Activated T-helper 1 cell treated with anti-CD3 and anti-CD28 coated beads, Interleukin-12 subunit alpha, Interleukin-12 subunit beta, Interleukin-2, Interleukin-4 antibody, amounts not matched to agents 30 ng/mL and 10 ng/mL and 1 ng/mL, durations not matched to agents 14 hours and 24 hours and 36 hours (primary cell): ENCODE measurements around the gene C5AR2. TPM values are rescaled to one million over a fixed set of nuclear protein-coding genes. Genes with fewer than 3 reads are reported as not detected.
"Not testable (repeated sequence)": the region's sequence is repeated elsewhere in the genome, so short reads cannot be mapped to it uniquely, and the experiment has no call there.

ENCODE experiments used
- DNase-seq: peaks from one replicate; pipeline ENCODE4 v3.0.0; 2021; ENCODE audit warnings: low spot score
- H3K27ac Mint-ChIP-seq: one replicate; pipeline ENCODE4 v1.8.0; 2021; ENCODE audit warnings: mild to moderate bottlenecking, mixed read lengths
- H3K27me3 Mint-ChIP-seq: one replicate; pipeline ENCODE4 v1.8.0; 2022; ENCODE audit warnings: mild to moderate bottlenecking, moderate library complexity, mixed read lengths; ENCODE audit not compliant: insufficient read depth
- H3K36me3 Mint-ChIP-seq: one replicate; pipeline ENCODE4 v1.8.0; 2021; ENCODE audit warnings: low read depth, mixed read lengths
- H3K4me1 Mint-ChIP-seq: one replicate; pipeline ENCODE4 v1.8.0; 2021; ENCODE audit warnings: low read depth, mixed read lengths
- H3K4me3 Mint-ChIP-seq: one replicate; pipeline ENCODE4 v1.8.0; 2021; ENCODE audit warnings: mild to moderate bottlenecking, moderate library complexity, mixed read lengths
- H3K9me3 Mint-ChIP-seq: one replicate; pipeline ENCODE4 v1.8.0; 2021; ENCODE audit warnings: mixed read lengths
- intact Hi-C: fragments of 100-400 bp; cut with micrococcal nuclease; formaldehyde crosslinking; loops from one replicate; pipeline ENCODE4 v1.15.1; 2024
- total RNA-seq: library from RNA; stranded (reverse); gene quantifications from 2 replicates; pipeline ENCODE4 v1.2.3, GENCODE V29; 2022

Gene C5AR2
- total RNA-seq, 1 donor from 2014 or later = not detected

DNA sequence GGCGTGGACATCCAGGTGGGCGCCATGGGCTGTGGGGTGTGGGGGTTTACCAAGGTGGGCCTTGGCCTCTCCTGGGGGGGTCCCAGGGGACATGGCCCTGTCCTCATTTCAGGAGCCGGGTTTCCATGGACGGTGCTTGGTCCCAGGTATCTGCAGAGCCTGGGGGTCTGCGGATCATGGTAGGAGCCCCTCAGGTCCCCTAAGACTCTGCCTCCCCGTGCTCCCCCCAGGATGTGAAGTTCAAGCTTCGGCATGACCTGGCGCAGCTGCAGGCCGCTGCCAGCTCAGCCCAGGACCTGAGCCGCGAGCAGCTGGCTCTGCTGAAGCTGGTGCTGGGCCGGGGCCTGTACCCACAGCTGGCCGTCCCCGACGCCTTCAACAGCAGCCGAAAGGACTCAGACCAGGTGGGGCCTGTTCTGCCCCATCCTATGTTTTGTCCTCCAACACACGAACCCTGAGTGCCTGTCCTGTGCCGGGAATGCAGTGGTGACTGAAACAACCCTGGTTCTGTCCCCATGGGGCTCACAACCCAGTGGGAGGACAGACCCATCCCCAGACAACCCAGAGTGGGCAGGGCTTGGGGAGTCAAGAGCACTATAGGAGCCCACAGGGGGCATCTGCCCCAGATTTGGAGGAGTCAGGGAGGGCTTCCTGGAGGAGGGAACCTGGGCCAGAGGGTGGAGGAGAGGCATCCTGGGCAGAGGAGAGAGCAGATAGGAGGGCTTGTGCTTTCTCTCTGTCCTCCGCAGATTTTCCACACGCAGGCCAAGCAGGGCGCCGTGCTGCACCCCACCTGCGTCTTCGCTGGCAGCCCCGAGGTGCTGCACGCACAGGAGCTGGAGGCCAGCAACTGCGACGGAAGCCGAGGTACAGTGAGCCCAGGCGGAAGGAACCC is 44.0 kb downstream of the C5AR2 start:
- intact Hi-C loops = no loop called here
- no peak overlapping the region for H3K27ac Mint-ChIP-seq
- H3K4me3 Mint-ChIP-seq = no peak overlapping the region
- peaks cover 16% of the 10 kb centered on the region for H3K36me3 Mint-ChIP-seq
- H3K9me3 Mint-ChIP-seq = no peaks in the 10 kb centered on the region
- no peak for DNase-seq
- no peaks in the 10 kb centered on the region for H3K4me1 Mint-ChIP-seq
- H3K27me3 Mint-ChIP-seq = no peaks in the 10 kb centered on the region

DNA sequence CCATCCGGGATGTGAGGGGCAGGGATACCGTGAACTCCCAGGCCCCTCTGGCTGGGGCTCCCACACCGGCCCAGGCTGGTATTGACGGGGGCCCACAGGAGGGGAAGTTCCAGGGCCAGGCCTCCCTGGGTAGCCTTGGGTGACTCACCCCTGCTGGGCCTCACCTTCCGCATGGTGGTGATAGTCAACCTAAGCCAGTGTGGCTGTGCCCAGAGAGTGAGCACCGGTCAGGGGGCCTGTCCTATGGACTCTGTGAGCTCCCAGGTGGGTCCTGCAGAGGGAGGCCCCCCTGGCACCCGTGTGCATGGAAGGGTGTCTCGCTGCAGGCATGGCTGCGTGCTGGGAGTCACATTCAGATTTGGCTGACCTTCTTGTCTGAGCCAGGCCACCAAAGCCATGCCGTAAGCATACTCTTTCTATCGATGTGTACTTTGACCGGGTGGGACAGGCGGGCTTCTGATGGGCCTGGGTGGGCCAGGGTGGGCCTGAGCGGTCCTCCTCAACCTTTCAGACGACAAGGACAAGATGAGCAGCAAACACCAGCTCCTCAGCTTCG is 44.7 kb downstream of the C5AR2 start:
- Mint-ChIP-seq H3K27ac (no peak overlapping the region), H3K27me3 (no peaks in the 10 kb centered on the region), H3K4me3 (no peak overlapping the region), H3K9me3 (no peaks in the 10 kb centered on the region), H3K36me3 (peaks cover 20% of the 10 kb centered on the region), H3K4me1 (peaks cover 5% of the 10 kb centered on the region)
- intact Hi-C loops = no loop called here
- DNase-seq = no peak

DNA sequence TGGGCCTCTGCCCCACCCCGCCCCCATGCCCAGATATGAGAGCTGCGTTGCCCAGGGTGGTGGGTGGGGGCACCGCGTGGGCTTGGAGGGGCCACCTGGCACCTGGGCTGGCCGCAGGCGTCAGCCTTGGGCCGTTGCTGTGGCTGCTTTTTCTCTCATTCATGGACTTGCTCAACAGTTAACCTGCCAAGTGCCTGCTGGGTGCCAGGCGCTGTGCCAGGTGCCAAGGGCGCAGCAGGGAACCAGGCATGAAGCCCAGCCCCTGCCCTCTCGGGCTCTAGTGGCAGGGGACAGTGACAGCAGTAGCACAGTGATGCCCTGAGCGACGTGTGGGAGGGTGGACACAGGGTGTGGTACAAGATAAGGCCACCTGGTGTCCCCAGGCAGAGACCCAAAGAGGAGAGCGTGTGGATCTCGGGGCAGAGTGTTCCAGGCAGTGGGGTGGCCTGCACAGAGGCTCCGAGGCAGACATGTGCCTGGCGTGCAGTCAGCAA is 45.3 kb downstream of the C5AR2 start:
- intact Hi-C loops = no loop called here
- H3K27me3 Mint-ChIP-seq = no peaks in the 10 kb centered on the region
- H3K4me1 Mint-ChIP-seq = peaks cover 10% of the 10 kb centered on the region
- H3K4me3 Mint-ChIP-seq = no peak overlapping the region
- H3K36me3 Mint-ChIP-seq = peaks cover 21% of the 10 kb centered on the region
- H3K9me3 Mint-ChIP-seq = no peaks in the 10 kb centered on the region
- no peak for DNase-seq
- no peak overlapping the region for H3K27ac Mint-ChIP-seq

DNA sequence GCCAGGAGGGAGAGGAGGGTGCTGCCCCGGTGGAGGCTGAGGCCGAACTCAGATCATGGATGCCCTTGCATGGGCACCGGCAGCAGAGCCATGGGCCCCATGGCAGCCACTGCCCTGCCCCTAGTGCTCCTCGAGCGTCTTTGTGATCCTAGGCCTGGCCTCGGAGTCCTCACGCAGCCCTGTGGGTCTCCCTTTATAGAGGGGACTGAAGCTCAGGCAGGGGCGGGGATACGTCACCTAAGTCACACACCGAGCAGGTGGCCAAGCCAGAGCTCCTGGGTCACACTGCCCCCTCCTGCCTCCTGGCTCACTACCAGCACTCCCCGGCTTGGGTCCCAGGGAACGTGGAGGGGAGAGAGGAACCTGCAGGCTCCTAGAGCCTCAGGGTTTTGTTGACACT is 45.8 kb downstream of the C5AR2 start:
- Mint-ChIP-seq H3K27me3 (no peaks in the 10 kb centered on the region), H3K9me3 (no peaks in the 10 kb centered on the region), H3K4me3 (no peak overlapping the region), H3K4me1 (peaks cover 10% of the 10 kb centered on the region), H3K36me3 (peaks cover 24% of the 10 kb centered on the region), H3K27ac (no peak overlapping the region)
- DNase-seq = no peak
- intact Hi-C loops = no loop called here

DNA sequence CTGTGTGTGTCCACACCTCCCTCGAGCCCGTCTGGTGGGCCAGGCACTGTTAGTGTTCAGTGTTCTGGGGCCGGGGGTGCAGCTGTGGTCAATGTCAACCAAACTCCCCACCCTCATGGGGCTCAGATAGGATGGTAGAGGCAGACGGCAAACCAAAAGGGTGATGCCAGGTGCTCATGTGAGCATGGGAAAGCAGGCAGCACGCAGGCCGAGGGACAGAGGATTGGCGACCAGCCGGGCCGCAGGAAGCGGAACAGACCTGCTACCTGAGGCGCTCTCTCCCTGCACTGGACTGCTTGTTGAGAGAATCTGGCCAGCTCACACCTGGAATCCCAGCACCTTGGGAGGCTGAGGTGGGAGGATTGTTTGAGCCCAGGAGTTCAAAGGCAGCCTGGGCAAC is 46.3 kb downstream of the C5AR2 start:
- DNase-seq = no peak
- no peaks in the 10 kb centered on the region for H3K9me3 Mint-ChIP-seq
- no peak overlapping the region for H3K27ac Mint-ChIP-seq
- H3K4me3 Mint-ChIP-seq = no peak overlapping the region
- H3K4me1 Mint-ChIP-seq = peaks cover 13% of the 10 kb centered on the region
- peaks cover 24% of the 10 kb centered on the region for H3K36me3 Mint-ChIP-seq
- H3K27me3 Mint-ChIP-seq = no peaks in the 10 kb centered on the region
- intact Hi-C loops = no loop called here

DNA sequence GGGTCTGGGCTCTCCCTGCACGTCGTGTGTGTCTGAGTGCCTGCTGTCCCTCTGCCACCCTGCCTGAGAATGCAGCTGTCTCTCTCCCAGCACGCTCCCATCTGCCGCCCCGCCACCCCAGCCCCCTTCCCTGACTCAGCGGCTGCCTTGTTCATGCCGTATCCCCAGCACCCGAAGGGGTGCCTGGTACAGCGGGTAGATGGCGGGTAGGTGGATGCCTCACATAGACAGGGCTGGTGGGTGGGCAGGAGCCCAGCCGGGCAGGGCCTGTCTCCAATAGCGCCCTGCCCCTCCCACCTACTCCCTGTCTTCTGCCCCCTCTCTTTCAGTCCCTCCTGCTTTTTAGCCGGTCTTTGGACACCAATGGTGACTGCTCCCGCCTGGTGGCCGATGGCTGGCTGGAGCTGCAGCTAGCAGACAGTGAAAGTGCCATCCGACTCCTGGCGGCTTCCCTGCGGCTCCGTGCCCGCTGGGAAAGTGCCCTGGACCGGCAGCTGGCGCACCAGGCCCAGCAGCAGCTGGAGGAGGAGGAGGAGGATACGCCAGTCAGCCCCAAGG is 47.5 kb downstream of the C5AR2 start:
- Mint-ChIP-seq H3K4me3 (no peak overlapping the region), H3K9me3 (no peaks in the 10 kb centered on the region), H3K4me1 (peaks cover 17% of the 10 kb centered on the region), H3K36me3 (peaks cover 24% of the 10 kb centered on the region), H3K27ac (no peak overlapping the region), H3K27me3 (no peaks in the 10 kb centered on the region)
- no peak for DNase-seq
- intact Hi-C loops = no loop called here

DNA sequence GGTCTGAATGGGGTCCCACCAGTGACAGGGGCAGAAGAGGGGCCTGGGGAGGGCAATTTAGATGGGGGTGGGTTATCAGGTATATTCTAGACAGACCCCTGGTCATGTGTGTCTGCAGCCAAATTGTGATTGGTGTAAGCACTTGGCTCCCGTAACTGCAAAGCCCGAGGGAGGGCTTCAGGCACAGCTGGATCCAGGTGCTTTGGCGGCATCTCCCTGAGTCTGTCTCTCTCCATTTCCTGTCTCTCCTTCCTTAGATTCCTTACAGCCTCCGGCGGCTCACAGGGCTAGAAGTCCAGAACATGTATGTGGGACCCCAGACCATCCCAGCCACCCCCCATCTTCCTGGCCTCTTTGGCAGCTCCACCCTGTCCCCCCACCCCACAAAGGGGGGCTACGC is 48.6 kb downstream of the C5AR2 start:
- intact Hi-C loops = loop anchor here (5.0 kb wide), 1 partner anchor 33 kb away; the partner anchor contains the start of gene DHX34
- DNase-seq = no peak
- Mint-ChIP-seq H3K9me3 (no peaks in the 10 kb centered on the region), H3K4me3 (no peak overlapping the region), H3K36me3 (peaks cover 24% of the 10 kb centered on the region), H3K27me3 (no peaks in the 10 kb centered on the region), H3K27ac (no peak overlapping the region), H3K4me1 (peaks cover 17% of the 10 kb centered on the region)

DNA sequence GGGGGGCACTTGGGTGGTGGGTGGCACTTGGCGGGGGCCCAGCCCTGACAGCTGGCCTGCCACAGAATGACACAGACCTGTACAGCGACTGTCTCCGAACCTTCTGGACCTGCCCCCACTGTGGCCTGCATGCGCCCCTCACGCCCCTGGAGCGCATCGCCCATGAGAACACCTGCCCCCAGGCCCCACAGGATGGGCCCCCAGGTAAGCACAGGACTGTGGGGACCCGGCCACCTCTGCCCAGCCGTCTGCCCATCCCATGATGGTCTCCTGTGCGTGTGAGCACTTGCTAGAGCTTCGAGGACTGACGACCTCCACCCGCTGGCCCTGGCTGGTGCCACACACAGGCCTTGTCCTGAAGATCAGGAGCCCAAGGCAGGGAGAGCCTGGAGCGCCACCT is 49.1 kb downstream of the C5AR2 start:
- peaks cover 20% of the 10 kb centered on the region for H3K36me3 Mint-ChIP-seq
- no peaks in the 10 kb centered on the region for H3K27me3 Mint-ChIP-seq
- peaks cover 17% of the 10 kb centered on the region for H3K4me1 Mint-ChIP-seq
- no peak overlapping the region for H3K27ac Mint-ChIP-seq
- no peak overlapping the region for H3K4me3 Mint-ChIP-seq
- H3K9me3 Mint-ChIP-seq = no peaks in the 10 kb centered on the region
- intact Hi-C loops = loop anchor here (5.0 kb wide), 1 partner anchor 34 kb away; the partner anchor contains the start of gene DHX34
- no peak for DNase-seq

DNA sequence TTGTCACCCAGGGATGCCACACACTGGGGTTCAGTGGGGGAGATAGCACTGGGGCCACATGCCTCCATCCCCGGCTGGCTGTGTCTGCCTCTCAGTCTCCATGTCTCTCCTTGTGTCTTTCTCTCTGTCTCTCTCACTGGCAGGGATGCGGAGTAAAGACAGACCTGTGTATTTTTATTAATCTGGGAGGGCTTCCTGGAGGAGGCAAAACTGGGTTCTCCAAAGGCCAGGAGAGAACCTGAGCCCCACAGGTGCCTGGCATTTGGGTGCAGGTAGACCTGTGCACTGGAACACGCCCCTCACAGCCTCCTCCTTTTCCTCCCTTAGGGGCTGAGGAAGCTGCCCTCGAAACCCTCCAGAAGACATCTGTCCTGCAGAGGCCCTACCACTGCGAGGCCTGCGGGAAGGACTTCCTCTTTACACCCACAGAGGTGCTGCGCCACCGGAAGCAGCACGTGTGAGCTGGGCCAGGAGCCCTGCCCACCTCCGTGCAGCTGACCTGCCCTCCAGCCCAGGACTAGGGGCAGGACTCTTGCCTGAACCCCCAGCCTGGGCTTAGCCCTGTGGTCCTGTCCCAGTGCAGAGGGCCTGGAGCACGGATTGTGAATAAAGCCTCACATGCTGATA is 49.8 kb downstream of the C5AR2 start:
- no peaks in the 10 kb centered on the region for H3K9me3 Mint-ChIP-seq
- H3K4me3 Mint-ChIP-seq = no peak overlapping the region
- H3K36me3 Mint-ChIP-seq = peaks cover 19% of the 10 kb centered on the region
- H3K4me1 Mint-ChIP-seq = peaks cover 17% of the 10 kb centered on the region
- intact Hi-C loops = loop anchor here (5.0 kb wide), 1 partner anchor 34 kb away; the partner anchor contains the start of gene DHX34
- no peak for DNase-seq
- no peaks in the 10 kb centered on the region for H3K27me3 Mint-ChIP-seq
- no peak overlapping the region for H3K27ac Mint-ChIP-seq

DNA sequence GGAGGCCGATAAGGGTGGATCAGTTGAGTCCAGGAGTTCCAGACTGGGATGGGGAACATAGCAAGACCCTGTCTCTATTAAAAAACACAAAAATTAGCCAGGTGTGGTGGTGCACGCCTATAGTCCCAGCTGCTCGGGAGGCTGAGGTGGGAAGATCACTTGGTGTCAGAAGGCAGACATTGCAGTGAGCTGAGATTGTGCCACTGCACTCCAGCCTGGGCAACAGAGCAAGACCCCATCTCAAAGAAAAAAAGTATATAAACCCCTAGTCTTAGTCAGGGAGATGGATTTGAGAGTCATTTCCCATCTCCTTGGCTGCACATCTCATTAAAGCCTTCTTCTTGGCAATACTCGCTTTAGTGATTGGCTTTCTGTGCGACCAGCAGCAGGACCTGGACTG is 51.9 kb downstream of the C5AR2 start:
- H3K36me3 Mint-ChIP-seq = peaks cover 15% of the 10 kb centered on the region
- H3K4me1 Mint-ChIP-seq = peaks cover 17% of the 10 kb centered on the region
- H3K27ac Mint-ChIP-seq, H3K4me3 Mint-ChIP-seq, H3K27me3 Mint-ChIP-seq, H3K9me3 Mint-ChIP-seq, DNase-seq: not testable (repeated sequence)
- intact Hi-C loops = loop anchor here (1.0 to 5.0 kb wide), 2 partner anchors 7 to 37 kb away; partner anchors contain the start of gene DHX34

DNA sequence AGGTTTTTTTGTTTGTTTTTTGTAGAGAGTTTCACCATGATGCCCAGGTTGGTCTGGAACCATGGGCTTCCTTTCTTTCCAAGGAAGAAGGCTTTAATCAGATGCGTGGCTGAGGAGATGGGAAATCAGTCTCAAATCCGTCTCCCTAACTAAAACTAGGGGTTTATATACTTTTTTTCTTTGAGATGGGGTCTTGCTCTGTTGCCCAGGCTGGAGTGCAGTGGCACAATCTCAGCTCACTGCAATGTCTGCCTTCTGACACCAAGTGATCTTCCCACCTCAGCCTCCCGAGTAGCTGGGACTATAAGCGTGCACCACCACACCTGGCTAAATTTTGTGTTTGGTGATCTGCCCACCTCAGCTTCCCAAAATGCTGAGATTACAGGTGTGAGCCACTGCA is 52.6 kb downstream of the C5AR2 start:
- intact Hi-C loops = loop anchor here (5.0 kb wide), 1 partner anchor 37 kb away; the partner anchor contains the start of gene DHX34
- not testable (repeated sequence) for DNase-seq, H3K9me3 Mint-ChIP-seq, H3K4me3 Mint-ChIP-seq, H3K27me3 Mint-ChIP-seq, H3K27ac Mint-ChIP-seq
- H3K4me1 Mint-ChIP-seq = peaks cover 17% of the 10 kb centered on the region
- H3K36me3 Mint-ChIP-seq = peaks cover 15% of the 10 kb centered on the region

DNA sequence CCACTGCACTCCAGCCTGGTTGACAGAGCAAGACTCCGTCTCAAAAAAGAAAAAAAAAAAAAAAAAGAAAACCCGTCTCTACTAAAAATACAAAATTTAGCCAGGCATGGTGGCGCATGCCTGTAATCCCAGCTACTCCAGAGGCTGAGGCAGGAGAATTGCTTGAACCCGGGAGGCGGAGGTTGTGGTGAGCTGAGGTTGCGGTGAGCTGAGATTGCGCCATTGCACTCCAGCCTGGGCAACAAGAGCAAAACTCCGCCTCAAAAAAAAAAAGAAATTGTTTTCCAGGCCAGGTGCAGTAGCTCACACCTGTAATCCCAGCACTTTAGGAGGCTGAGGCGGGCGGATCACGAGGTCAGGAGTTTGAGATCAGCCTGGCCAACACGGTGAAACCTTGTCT is 54.6 kb downstream of the C5AR2 start:
- H3K27ac Mint-ChIP-seq, H3K36me3 Mint-ChIP-seq, H3K9me3 Mint-ChIP-seq, DNase-seq, intact Hi-C loops, H3K27me3 Mint-ChIP-seq, H3K4me3 Mint-ChIP-seq: not testable (repeated sequence)
- peaks cover 13% of the 10 kb centered on the region for H3K4me1 Mint-ChIP-seq
